Astrocyte (in vitro differentiated cells and primary cell): Measurements from ENCODE around the gene RNF223.

Source experiments
- CTCF ChIP-seq: IDR thresholded peaks from 2 replicates; pipeline ENCODE4 v1.5.1; 2011; ENCODE audit warnings: low read depth, mild to moderate bottlenecking, inconsistent platforms, low read length, moderate library complexity; ENCODE audit not compliant: insufficient read depth
- EZH2 ChIP-seq: IDR thresholded peaks from 2 replicates; pipeline ENCODE4 v1.6.1; 2012; ENCODE audit warnings: mild to moderate bottlenecking, low read length, inconsistent platforms; ENCODE audit not compliant: insufficient read depth

DNA sequence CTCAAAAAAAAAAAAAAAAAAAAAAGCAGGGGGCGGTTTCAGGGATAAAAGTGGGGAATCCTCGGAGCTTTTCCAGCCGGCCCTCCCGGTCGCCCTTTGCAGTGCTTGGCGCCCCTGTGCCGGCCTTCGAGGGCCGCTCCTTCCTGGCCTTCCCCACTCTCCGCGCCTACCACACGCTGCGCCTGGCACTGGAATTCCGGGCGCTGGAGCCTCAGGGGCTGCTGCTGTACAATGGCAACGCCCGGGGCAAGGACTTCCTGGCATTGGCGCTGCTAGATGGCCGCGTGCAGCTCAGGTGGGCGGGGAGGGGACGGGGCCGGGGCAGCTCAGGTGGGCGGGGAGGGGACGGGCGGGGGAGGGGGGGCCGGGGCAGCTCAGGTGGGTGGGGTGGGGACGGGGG, 25.3 kb downstream of the RNF223 start:
- TF ChIP-seq CTCF, result no peak
- no peak for TF ChIP-seq EZH2
